HCT116 (cell line): ENCODE data around the gene FHOD3. TPM values are rescaled to one million over a fixed set of nuclear protein-coding genes. Genes with fewer than 3 reads are reported as not detected.

ENCODE experiments used
- ATAC-seq: fragments of 200-7000 bp; cut with Tn5 transposase; 2 replicates; pipeline ENCODE4 v1.9.1; 2020; ENCODE audit warnings: mild to moderate bottlenecking, moderate library complexity
- BruUV-seq: library from RNA; stranded (reverse); fragments of 400-500 nt; replicated peaks from 2 replicates; lab custom pipeline; 2021; lab: Mats Ljungman, UMichigan
- CTCF ChIA-PET: fragments of 300-600 bp; sonication (Branson Sonifier 250); formaldehyde crosslinking; loops from one replicate; lab custom pipeline; 2021; ENCODE audit warnings: antibody characterized with exemption; lab: Charles Lee
- POLR2A ChIA-PET: fragments of 300-600, 350-600 bp; sonication (Branson Sonifier 250); formaldehyde crosslinking; loops from one replicate; lab custom pipeline; 2021; ENCODE audit warnings: antibody characterized with exemption; lab: Charles Lee
- RAD21 ChIA-PET, 2 experiments: fragments of 300-600 bp; sonication (Branson Sonifier 250); formaldehyde crosslinking; loops; one replicate each; lab custom pipeline; 2023; ENCODE audit warnings: low total read pairs in 2 of 2; ENCODE audit not compliant: uncharacterized antibody in 2 of 2, unreplicated experiment in 2 of 2, low non-redundant PET in 1 of 2; lab: Charles Lee
- DNase-seq: peaks from one replicate; pipeline ENCODE4 v3.0.0-alpha.2; 2010; ENCODE audit warnings: low read depth, low spot score
- H2AFZ ChIP-seq: fragments of 200-600 bp; shearing (Covaris generic), sonication (generic); 2 replicates; pipeline ENCODE4 v1.6.1; 2017; ENCODE audit warnings: low read depth, mixed run types, mixed read lengths, antibody characterized with exemption, low read length; ENCODE audit not compliant: poor library complexity, severe bottlenecking
- H3K27ac ChIP-seq: 2 replicates; pipeline ENCODE4 v1.5.1; 2012; ENCODE audit warnings: low read depth, low read length
- H3K27me3 ChIP-seq: fragments of 200-600 bp; sonication (generic); 2 replicates; pipeline ENCODE4 v1.6.1; 2016; ENCODE audit warnings: mixed run types, low read length, mixed read lengths; ENCODE audit not compliant: insufficient read depth
- H3K36me3 ChIP-seq, 2 experiments: fragments of 200-500 bp in 1 of 2; fragments of 200-600 bp in 1 of 2; sonication (Bioruptor generic) in 1 of 2; sonication (generic) in 1 of 2; 2 replicates each; pipeline versions ENCODE4 v1.5.1 to v1.6.1; 2014 to 2016; ENCODE audit warnings: low read length in 2 of 2, inconsistent platforms in 1 of 2, mixed read lengths in 1 of 2, mixed run types in 1 of 2; ENCODE audit not compliant: insufficient read depth in 2 of 2, control insufficient read depth in 1 of 2
- H3K4me1 ChIP-seq, 2 experiments: fragments of 200-600 bp in 1 of 2; sonication (generic) in 1 of 2; 2 replicates each; pipeline versions ENCODE4 v1.5.1 to v1.6.1; 2012 to 2017; ENCODE audit warnings: low read length in 2 of 2, inconsistent platforms in 1 of 2, mild to moderate bottlenecking in 1 of 2, mixed read lengths in 1 of 2, mixed run types in 1 of 2, moderate library complexity in 1 of 2; ENCODE audit not compliant: insufficient read depth in 2 of 2, control insufficient read depth in 1 of 2
- H3K4me2 ChIP-seq: fragments of 200-600 bp; sonication (generic); 2 replicates; pipeline ENCODE4 v1.6.1; 2017; ENCODE audit warnings: mixed run types, low read length, mixed read lengths
- H3K4me3 ChIP-seq, 2 experiments: fragments of 200-600 bp in 1 of 2; sonication (generic) in 1 of 2; replicated peaks in 1 of 2; 2 replicates each; pipeline ENCODE4 v1.5.1; 2011 to 2016; ENCODE audit warnings: low read length in 2 of 2, control low read depth in 1 of 2, low read depth in 1 of 2, mild to moderate bottlenecking in 1 of 2, mixed read lengths in 1 of 2, mixed run types in 1 of 2
- H3K79me2 ChIP-seq: fragments of 200-600 bp; sonication (generic); 2 replicates; pipeline ENCODE4 v1.6.1; 2017; ENCODE audit warnings: mild to moderate bottlenecking, mixed run types, low read length, moderate library complexity, mixed read lengths; ENCODE audit not compliant: insufficient read depth
- H3K9ac ChIP-seq: fragments of 200-600 bp; sonication (generic); 2 replicates; pipeline ENCODE4 v1.6.1; 2016; ENCODE audit warnings: low read length, mixed read lengths
- H3K9me2 ChIP-seq: fragments of 200-600 bp; sonication (generic), shearing (Covaris generic); 2 replicates; pipeline ENCODE4 v1.6.1; 2017; ENCODE audit warnings: mixed run types, mild to moderate bottlenecking, moderate library complexity; ENCODE audit not compliant: insufficient read depth
- H3K9me3 ChIP-seq, 2 experiments: fragments of 200-500 bp in 1 of 2; fragments of 200-600 bp in 1 of 2; sonication (Bioruptor generic) in 1 of 2; sonication (generic) in 1 of 2; 2 replicates each; pipeline ENCODE4 v1.6.1; 2014 to 2017; ENCODE audit warnings: low read length in 2 of 2, mixed read lengths in 2 of 2, inconsistent platforms in 1 of 2, low read depth in 1 of 2, mild to moderate bottlenecking in 1 of 2, mixed run types in 1 of 2, moderate library complexity in 1 of 2; ENCODE audit not compliant: control insufficient read depth in 1 of 2, insufficient read depth in 1 of 2
- H4K20me1 ChIP-seq: fragments of 200-600 bp; sonication (generic), shearing (Covaris generic); 2 replicates; pipeline ENCODE4 v1.6.1; 2017; ENCODE audit warnings: mixed run types, mild to moderate bottlenecking, moderate library complexity; ENCODE audit not compliant: insufficient read depth
- CBX3 ChIP-seq: IDR thresholded peaks from 2 replicates; pipeline ENCODE4 v1.6.1; 2012; ENCODE audit warnings: low read depth
- CTCF ChIP-seq, 3 experiments: fragments of 200-600 bp in 1 of 3; sonication (generic) in 1 of 3; IDR thresholded peaks in 2 of 3; conservative IDR thresholded peaks in 1 of 3; 2 replicates each; pipeline ENCODE4 v1.5.1; 2012 to 2017; ENCODE audit warnings: low read depth in 2 of 3, low read length in 2 of 3, antibody characterized with exemption in 1 of 3, borderline replicate concordance in 1 of 3, control low read depth in 1 of 3, mild to moderate bottlenecking in 1 of 3, mixed read lengths in 1 of 3, mixed run types in 1 of 3, moderate library complexity in 1 of 3; ENCODE audit not compliant: insufficient read depth in 1 of 3
- EGR1 ChIP-seq: IDR thresholded peaks from 2 replicates; pipeline ENCODE4 v1.6.1; 2012; ENCODE audit warnings: low read depth
- FOSL1 ChIP-seq: IDR thresholded peaks from 2 replicates; pipeline ENCODE4 v1.6.1; 2012; ENCODE audit warnings: low read depth
- JUND ChIP-seq: IDR thresholded peaks from 2 replicates; pipeline ENCODE4 v1.6.1; 2012
- SIN3A ChIP-seq: IDR thresholded peaks from 2 replicates; pipeline ENCODE4 v1.6.1; 2012; ENCODE audit warnings: low read depth
- TCF7L2 ChIP-seq: IDR thresholded peaks from 2 replicates; pipeline ENCODE4 v1.7.0; 2011; ENCODE audit warnings: borderline replicate concordance, inconsistent platforms; ENCODE audit not compliant: insufficient read depth, insufficient read length; ENCODE audit errors: extremely low read depth
- intact Hi-C: fragments of 100-400 bp; cut with micrococcal nuclease; formaldehyde crosslinking; loops from 2 replicates; pipeline ENCODE4 v1.10.0; 2022
- total RNA-seq: library from RNA; stranded (reverse); gene quantifications from one replicate; pipeline ENCODE4 v1.2.1, GENCODE V29; 2021; ENCODE audit not compliant: unreplicated experiment

FHOD3 gene
- total RNA-seq, 1 experiment from 2014 or later = 4.0 TPM

DNA sequence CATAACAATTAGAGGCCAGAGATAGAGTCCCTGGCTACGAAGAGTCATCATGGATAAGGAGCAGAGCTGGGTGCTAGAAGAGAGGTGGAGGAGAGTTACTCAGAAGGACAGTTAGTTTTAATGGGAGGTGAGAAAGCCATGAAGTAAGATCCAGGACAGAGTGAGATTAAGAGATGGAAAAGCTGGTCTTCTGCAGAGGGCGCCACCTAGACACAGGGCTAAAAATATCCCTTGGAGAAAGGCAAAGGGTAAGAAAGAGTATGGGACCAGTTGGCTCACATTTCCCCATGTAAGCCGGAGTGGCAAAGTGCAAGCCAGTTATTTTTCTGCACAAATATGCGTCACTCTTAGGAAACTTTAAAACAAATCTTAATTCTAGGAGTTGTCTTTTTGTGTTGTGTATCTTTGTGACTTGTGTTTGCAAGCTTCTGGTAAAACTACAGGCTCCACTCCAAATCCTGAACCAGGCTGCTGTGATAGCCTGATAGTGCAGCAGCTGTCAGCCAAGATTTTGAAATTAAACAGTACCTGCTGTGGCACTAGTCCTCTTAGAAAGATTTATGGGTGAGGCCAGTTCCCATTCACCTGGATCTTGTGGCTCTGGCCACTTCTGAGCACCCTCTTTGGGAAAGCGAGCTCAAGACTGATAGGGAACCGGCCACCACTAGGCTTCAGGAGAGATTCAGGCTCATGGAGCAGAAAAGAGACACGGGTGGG, 327.1 kb downstream of the FHOD3 start:
- no peaks in the 10 kb centered on the region for H4K20me1 ChIP-seq
- no peak overlapping the region for H3K27ac ChIP-seq
- ChIA-PET RAD21 (no interaction called here), CTCF (no interaction called here), POLR2A (no interaction called here)
- no peak overlapping the region for H3K4me3 ChIP-seq
- H3K9me2 ChIP-seq = no peaks in the 10 kb centered on the region
- no peaks in the 10 kb centered on the region for H3K36me3 ChIP-seq
- no peaks in the 10 kb centered on the region for H3K9me3 ChIP-seq
- no peaks in the 10 kb centered on the region for H3K4me1 ChIP-seq
- no TSS peak for BruUV-seq
- no peaks in the 10 kb centered on the region for H3K27me3 ChIP-seq
- no peaks in the 10 kb centered on the region for H3K79me2 ChIP-seq
- no peak overlapping the region for H2AFZ ChIP-seq
- no peak overlapping the region for H3K9ac ChIP-seq
- peak; percentile 60 for ATAC-seq
- DNase-seq = no peak
- TF ChIP-seq CTCF (IDR thresholded peaks at IDR 0.05 in 2 of 3, conservative IDR thresholded peaks at IDR 0.05 in 1 of 3; ENCODE audit: borderline replicate concordance in 1 of 3, insufficient read depth in 1 of 3, low read depth in 2 of 3, low read length in 2 of 3) = peak in 2 of 3 experiments; percentile 11 to 38; a peak in 3 of 6 replicates
- TF ChIP-seq CBX3 = no peak
- TF ChIP-seq SIN3A = no peak
- no peak overlapping the region for H3K4me2 ChIP-seq
- intact Hi-C loops = no loop called here

DNA sequence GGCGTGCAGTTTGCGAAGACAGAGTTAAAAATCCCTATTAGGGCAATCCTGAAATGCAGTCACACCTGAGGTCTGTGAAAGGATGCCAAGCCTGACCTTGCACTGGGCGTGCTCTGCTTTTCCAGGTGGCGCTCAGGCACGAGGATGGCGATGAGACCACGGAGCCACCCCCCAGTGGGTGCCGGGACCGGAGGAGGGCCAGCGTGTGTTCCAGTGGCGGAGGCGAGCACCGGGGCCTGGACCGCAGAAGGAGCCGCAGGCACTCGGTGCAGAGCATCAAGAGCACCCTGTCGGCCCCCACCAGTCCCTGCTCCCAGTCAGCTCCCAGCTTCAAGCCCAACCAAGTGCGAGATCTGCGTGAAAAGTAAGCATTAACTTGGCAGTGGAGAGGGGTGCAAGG, 327.9 kb downstream of the FHOD3 start:
- TF ChIP-seq TCF7L2 (no peak), FOSL1 (no peak), JUND (no peak), EGR1 (no peak)
- TF ChIP-seq, all 23 proteins: peak for 0
- CTCF ChIA-PET = no interaction called here
- H4K20me1 ChIP-seq = no peaks in the 10 kb centered on the region
- BruUV-seq = no TSS peak
- no peak overlapping the region for H2AFZ ChIP-seq
- no peaks in the 10 kb centered on the region for H3K9me3 ChIP-seq
- H3K9me2 ChIP-seq = no peaks in the 10 kb centered on the region
- H3K4me3 ChIP-seq = no peak overlapping the region
- no peak overlapping the region for H3K27ac ChIP-seq
- H3K79me2 ChIP-seq = no peaks in the 10 kb centered on the region
- H3K9ac ChIP-seq = no peak overlapping the region
- ATAC-seq (no peak), DNase-seq (no peak)
- POLR2A ChIA-PET = no interaction called here
- H3K27me3 ChIP-seq = no peaks in the 10 kb centered on the region
- RAD21 ChIA-PET = no interaction called here
- intact Hi-C loops = no loop called here
- no peaks in the 10 kb centered on the region for H3K36me3 ChIP-seq
- no peaks in the 10 kb centered on the region for H3K4me1 ChIP-seq
- no peak overlapping the region for H3K4me2 ChIP-seq
